ENCODE measurements around the gene RAB11FIP4.
A peak's percentile ranks its signal among the peaks of the same experiment; 100 is the strongest.

The RAB11FIP4 gene

DNA sequence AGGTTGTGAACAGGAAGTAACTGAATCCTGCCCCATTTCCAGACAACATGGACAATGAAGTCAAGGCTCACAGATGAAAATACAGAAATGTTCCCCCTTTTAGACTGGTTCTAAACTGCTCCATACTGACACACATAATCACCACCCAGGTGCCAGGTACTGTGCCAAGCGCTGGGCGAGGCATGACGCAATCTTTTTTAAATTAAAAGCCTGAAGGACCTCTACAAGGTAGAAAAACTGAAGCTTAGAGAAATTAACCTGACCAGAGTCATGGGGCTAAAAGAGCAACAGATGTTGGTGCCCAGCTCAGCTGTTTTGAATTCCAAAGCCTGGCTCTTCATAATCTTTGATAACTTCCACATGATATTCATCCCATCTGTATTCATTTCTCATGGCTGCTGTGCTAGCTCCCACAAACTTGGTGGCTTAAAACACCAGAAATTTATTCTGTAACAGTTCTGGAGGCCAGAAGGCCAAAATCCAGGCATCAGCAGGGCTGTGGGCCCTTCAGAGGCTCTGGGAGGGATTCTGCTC is 4.9 kb upstream of the RAB11FIP4 start:
- TF ChIP-seq, protein P1, sequence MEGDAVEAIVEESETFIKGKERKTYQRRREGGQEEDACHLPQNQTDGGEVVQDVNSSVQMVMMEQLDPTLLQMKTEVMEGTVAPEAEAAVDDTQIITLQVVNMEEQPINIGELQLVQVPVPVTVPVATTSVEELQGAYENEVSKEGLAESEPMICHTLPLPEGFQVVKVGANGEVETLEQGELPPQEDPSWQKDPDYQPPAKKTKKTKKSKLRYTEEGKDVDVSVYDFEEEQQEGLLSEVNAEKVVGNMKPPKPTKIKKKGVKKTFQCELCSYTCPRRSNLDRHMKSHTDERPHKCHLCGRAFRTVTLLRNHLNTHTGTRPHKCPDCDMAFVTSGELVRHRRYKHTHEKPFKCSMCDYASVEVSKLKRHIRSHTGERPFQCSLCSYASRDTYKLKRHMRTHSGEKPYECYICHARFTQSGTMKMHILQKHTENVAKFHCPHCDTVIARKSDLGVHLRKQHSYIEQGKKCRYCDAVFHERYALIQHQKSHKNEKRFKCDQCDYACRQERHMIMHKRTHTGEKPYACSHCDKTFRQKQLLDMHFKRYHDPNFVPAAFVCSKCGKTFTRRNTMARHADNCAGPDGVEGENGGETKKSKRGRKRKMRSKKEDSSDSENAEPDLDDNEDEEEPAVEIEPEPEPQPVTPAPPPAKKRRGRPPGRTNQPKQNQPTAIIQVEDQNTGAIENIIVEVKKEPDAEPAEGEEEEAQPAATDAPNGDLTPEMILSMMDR (IDR thresholded peaks at IDR 0.05; ENCODE audit: extremely low read depth, insufficient read depth, missing control alignments), result no peak
- in situ Hi-C loops (cut with MboI; ENCODE audit: low pct_unique_long_range_greater_than_20kb, low sequenced_read_pairs, unreplicated experiment), result no loop called here
- DNase-seq (ENCODE audit: low spot score), result no peak

DNA sequence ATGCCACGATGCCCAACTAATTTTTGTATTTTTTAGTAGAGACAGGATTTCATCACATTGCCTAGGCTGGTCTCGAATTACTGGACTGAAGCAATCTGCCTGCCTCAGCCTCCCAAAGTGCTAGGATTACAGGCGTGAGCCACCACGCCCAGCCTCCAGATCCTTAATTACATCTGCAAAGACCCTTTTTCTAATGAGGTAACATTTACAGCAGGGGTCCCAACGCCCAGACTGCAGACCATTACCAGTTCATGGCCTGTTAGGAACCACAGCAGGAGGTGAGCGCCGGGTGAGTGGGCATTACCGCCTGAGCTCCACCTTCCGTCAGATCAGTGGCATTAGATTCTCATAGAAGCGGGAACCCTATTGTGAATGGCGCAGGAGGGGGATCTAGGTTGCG is 4.0 kb upstream of the RAB11FIP4 start:
- TF ChIP-seq, protein P1 (IDR thresholded peaks at IDR 0.05; ENCODE audit: extremely low read depth, insufficient read depth, missing control alignments), result no peak
- in situ Hi-C loops (cut with MboI; ENCODE audit: low pct_unique_long_range_greater_than_20kb, low sequenced_read_pairs, unreplicated experiment), result no loop called here

DNA sequence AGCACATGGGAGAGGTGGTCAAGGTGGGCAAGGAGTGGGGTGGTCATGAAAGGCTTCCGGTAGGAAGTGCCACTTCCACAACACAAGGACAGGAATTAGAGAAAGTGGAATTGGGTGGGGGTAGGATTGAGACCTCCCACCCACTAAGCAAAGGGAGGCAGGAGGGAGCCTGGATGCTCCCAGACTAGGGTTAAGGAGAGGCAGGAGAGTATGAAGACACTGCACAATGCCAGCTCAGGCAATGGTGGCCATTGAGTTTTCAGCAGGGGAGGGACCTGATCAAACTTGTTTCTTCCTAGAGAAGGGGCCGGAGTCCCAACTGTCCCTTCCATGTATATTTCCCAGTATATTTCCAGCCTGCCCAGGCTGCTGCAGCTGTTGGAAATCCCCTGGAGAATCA is 3.1 kb upstream of the RAB11FIP4 start:
- TF ChIP-seq, protein P1 (IDR thresholded peaks at IDR 0.05; ENCODE audit: extremely low read depth, insufficient read depth, missing control alignments), result no peak
- peak; percentile 3 for DNase-seq (ENCODE audit: low spot score)
- in situ Hi-C loops (cut with MboI; ENCODE audit: low pct_unique_long_range_greater_than_20kb, low sequenced_read_pairs, unreplicated experiment), result no loop called here

More for the DNA sequence above, 4.0 kb upstream of the RAB11FIP4 start:
- DNase-seq (ENCODE audit: low spot score), result no peak

DNA sequence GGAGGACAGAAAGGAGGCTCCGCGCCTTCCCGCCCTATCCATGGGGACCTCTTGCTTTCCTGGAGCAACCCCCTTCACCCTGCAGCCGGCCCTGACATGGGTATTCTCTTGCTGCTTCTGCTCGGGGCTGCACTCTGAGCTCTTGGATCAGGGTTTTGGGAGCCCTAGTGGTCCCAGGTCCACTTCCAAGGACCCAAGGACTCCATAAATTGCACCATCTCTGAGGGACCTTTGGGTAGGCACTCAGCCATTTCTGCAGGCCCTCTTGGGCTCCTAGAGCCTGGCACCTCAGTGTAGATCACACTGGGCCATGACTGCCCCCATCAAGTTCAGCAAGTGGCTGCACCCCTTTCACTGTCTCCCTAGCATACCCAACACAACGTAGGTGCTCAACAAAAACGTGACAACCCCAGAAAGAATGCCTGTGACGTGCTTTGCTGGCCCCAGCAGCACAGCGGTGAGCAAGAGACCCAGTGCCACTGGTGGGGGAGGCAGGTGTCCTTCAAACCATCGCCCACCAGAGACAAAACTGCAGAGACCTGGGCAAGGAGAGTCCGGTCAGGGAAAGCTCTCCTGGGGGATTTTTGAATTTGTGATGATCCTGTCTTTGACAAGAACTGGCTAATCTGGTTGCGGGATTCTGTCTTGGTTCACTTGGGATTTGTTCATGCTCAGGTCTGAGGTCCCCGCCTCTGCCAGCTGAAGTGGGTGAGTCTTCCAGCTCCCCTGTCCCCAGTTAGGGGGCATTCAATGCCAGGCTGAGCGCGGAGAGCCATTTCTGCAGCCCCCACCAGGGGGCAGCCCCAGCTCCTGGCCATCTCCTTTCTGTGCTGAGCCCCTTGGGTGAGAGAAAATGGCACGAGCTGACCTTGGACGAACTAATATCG is 2.5 kb upstream of the RAB11FIP4 start:
- peak; percentile 75 for DNase-seq (ENCODE audit: low spot score)
- in situ Hi-C loops (cut with MboI; ENCODE audit: low pct_unique_long_range_greater_than_20kb, low sequenced_read_pairs, unreplicated experiment), result no loop called here
- TF ChIP-seq, protein P1 (IDR thresholded peaks at IDR 0.05; ENCODE audit: extremely low read depth, insufficient read depth, missing control alignments), result peak; percentile 73

DNA sequence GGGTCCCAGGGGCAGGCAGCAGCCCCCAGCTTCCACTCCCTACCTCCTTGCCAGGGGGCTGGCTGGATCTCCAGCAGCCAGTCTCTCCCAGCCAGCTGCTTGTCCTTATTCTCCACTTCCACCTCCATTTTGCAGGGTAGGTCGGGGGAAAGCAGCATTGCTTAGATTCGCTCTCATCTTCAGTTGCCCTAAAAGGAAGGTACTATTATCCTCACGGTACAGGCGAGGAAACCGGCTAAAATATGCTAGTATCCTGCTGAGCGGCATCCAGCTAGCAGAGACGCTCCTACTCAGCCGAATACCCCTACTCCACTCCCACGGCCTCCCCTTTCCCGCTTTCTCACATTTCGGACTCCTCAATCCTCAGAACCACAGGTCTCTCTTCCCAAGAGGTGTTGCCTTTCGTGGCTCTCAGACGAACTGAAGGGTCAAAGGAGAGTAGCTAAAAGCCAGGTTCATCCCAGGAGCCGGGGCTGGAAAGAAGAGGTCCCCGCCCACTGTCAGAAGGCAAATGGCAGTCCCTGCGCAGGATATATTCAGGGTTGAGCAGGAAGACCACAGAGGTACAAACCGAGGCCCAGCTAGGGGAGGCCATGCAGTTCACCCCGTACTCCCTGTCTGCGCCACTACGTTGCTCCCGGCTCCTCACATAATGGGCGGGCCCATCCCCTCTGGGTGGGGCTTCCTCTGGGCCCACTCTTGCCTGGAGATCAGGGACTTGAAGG is 1.7 kb upstream of the RAB11FIP4 start:
- DNase-seq (ENCODE audit: low spot score), result peak; percentile 19
- in situ Hi-C loops (cut with MboI; ENCODE audit: low pct_unique_long_range_greater_than_20kb, low sequenced_read_pairs, unreplicated experiment), result no loop called here
- TF ChIP-seq, protein P1 (IDR thresholded peaks at IDR 0.05; ENCODE audit: extremely low read depth, insufficient read depth, missing control alignments), result no peak

DNA sequence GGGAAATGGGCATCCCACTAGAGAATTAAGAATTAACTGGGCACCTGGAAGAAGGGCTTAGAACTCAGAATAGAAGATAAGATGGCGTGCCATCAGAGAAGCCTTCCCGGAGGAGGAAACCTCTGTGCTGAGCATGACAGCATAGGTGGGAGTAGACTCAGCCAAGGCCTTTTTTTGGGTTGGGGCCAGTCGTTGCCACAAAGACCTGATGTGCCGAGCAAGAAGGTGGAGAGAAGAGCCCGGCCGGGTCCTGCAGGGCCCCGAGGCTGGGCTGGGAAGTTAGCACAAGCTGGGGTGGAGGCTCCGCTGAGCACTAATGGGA is 1.1 kb upstream of the RAB11FIP4 start:
- TF ChIP-seq, protein P1 (IDR thresholded peaks at IDR 0.05; ENCODE audit: extremely low read depth, insufficient read depth, missing control alignments), result no peak
- in situ Hi-C loops (cut with MboI; ENCODE audit: low pct_unique_long_range_greater_than_20kb, low sequenced_read_pairs, unreplicated experiment), result no loop called here

More for the DNA sequence above, 1.1 kb upstream of the RAB11FIP4 start:
- DNase-seq (ENCODE audit: low spot score), result peak; percentile 18
